Activated CD4-positive, alpha-beta T cell treated with anti-CD3 and anti-CD28 coated beads, Interleukin-2, amount 50 U/mL, for 24 hours (primary cell): ENCODE results near the gene IGF2.

ENCODE experiments used
- DNase-seq, 2 donors: peaks; one replicate each; pipeline ENCODE4 v3.0.0-alpha.2; 2020; ENCODE audit warnings: low read depth in 1 of 2, low spot score in 1 of 2

The IGF2 gene

GRCh38 chr11:2154195-2154585 is 15.0 kb upstream of the IGF2 start:
- no peak for DNase-seq

GRCh38 chr11:2153581-2154194 is 14.5 kb upstream of the IGF2 start:
- no peak for DNase-seq

DNA sequence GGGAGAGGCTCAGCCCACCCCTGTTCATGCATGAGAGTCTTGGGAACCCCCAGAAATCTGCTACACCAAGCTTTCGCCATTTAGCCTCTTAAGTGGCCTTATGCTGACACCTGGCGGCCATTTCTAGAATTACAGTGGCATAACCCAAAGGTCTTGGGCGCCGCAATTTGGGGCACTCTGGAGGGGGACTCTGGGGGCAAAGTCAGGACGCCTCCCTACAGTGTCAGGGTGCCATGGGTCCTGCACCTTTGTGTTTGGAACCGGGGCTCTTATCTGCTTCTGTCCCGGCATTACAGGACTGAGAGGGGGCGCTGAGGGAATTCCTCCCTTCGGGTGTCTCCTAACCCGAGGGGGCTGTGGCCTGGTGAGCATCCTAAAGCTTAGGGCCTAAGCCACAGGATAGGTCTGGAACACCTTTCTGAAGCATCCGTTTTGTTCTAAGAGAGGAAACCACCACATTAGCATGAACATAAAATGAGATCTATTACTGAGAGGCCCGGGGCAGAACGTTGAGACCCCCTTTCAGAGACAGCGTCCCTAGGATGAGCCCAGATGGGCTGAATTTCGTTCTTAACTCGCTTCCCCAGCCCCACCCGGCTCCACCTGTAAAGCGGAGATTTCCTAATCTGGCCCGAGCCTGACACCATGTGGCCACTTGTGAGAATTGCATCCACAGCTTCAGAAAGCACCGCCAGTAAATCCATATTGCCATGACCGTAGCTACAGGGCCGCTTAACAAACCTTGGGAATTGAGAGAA is 12.5 kb upstream of the IGF2 start:
- DNase-seq, result peak; percentile 68 to 74

DNA sequence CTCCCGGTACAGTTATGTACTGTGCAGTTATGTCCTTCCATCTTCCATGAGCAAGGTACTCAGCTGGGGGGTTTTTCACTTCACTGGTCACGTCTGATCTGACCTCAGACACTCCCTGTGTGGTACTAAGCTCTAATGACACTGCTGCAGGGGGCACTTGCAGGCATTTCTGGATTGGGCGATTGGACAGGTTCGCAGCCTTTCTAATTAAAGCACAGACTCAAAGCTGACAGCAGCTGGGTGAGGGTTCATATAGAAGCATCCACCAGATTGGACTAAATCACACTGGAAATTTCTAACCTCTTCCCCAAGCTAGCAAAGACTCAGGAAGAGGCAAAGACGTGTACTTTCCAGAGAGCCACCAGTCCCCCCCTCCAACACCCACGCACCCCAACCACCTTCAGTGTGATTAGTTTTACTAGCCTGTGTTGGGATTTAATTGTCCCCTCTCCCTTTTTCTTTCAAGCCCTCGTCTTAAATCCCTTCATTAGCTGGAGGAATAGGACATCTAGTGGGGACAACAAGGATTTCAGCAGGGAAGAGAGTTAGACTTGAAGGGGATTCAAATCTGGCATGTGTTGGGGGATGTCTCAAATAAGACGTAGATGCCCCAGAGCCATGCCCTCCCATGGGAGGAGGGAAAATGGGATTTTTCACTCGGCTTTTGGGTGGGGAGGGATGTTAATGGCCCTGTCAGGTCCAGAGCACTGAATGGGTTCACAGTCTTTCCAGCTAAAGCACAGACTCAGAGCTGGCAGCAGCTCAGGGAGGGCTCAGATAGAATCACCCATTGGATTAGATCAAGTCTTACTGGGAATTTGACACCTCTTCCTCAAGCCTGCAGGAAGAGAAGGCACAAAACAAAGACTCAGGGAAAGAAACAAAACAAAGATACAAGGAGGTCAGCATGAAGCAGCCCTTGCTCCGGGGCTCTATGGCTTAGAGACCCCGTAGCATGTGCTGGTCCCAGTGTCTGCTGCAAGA is 11.0 kb upstream of the IGF2 start:
- DNase-seq, result no peak

- DNase-seq, result no peak
Observed at GRCh38 chr11:2149460-2149859, 10.3 kb upstream of the IGF2 start.

DNA sequence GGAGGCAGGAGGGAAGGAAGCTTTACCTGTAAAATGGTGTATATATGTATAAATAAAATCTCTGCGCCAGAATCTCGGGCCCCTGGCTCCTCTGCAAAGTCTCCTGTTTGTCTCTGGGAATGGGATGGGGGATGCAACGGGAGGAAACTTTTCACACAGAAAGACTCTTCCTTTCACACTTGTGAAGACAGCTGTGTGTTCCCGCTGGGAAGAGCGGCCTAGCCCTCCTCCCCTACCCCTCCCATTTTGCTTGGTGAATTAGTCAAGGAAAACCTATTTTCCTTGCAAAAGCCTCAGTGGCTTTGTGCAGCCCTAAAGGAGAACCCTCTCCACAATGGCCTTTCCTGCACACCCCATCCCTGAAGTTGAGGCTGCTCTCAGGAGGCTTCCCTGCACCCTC is 9.4 kb upstream of the IGF2 start:
- DNase-seq, result no peak

GRCh38 chr11:2147391-2147790 is 8.2 kb upstream of the IGF2 start:
- DNase-seq, result no peak

DNA sequence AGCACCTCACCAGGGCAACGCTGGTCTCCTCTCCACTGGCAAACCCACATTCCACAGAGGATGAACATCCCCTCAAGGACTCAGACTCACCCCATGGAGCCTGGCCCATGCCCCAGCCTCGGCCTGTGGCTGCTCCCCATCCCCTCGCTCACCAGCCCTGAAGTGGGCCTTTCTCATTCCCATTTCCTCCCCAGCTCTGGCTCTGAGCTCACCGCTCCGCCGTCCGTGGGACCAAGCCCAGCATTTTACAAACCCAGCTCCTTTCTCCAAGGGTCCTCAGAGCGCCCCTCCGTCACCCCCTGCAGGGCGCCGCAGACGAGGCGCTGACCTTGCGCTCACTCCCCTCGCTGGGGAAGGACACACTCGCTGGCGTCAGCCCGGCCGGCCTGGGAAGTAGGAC is 6.9 kb upstream of the IGF2 start:
- DNase-seq, result no peak

GRCh38 chr11:2144544-2145248 is 5.5 kb upstream of the IGF2 start:
- DNase-seq, result no peak

GRCh38 chr11:2143799-2144543 is 4.8 kb upstream of the IGF2 start:
- DNase-seq, result no peak

DNA sequence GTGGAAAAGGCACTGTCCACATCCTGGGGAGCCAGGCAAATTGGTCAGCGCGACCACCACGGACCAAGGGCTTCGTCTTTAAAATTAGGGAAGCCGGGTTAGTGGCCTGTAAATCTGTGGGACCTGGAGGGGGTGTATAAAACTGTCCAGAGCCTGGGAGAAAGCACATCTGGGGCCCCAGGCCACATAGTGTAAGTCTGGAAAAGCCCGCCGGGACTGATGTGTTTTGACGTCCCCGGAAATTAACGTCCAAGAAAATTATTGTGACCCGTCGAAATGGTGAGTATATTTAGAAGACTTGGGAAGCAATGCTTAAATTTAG is 4.2 kb upstream of the IGF2 start:
- DNase-seq, result no peak

DNA sequence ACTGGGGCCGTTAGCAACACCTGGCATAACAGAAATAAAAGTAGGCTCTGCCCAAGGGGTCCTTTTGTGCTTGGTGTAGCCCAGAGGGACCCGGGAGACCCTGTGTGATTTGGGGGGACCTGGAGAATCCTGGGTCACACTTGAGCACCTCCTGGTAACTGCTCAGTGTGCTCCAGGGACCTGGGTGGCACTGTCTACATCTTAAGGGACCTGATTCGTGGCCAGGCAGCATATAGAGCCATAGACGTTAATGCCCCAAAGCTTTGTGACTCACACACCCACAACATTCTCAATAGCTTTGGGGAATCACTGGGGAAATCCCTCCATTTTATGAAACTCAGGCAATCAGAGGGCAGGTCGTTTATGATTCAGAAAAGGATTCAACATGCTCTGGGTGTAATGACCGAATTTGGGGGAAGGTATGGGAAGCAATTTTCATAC is 3.6 kb upstream of the IGF2 start:
- DNase-seq, result peak; percentile 27 to 55

- DNase-seq, result no peak
Observed at GRCh38 chr11:2142300-2142759, 3.1 kb upstream of the IGF2 start.

- no peak for DNase-seq
Observed at GRCh38 chr11:2140411-2141400, 1.5 kb upstream of the IGF2 start.

GRCh38 chr11:2139621-2140337 is 590 bp upstream of the IGF2 start:
- no peak for DNase-seq

- DNase-seq, result no peak
Observed at GRCh38 chr11:2138431-2139122, 612 bp downstream of the IGF2 start.

- DNase-seq, result no peak
Observed at GRCh38 chr11:2138068-2138430, 1.1 kb downstream of the IGF2 start.
